ENCODE measurements around the gene PHF20. TPM values are rescaled to one million over a fixed set of nuclear protein-coding genes. Genes with fewer than 3 reads are reported as not detected.

PHF20 gene
- total and polyA plus RNA-seq, 2 donors (not counting 3 experiments of a cell fraction or from before 2014, with no cell fraction given), result 25.0 to 45.8 TPM

- TF ChIP-seq JUN (IDR thresholded peaks at IDR 0.05; ENCODE audit: borderline replicate concordance, insufficient read depth, insufficient read length, low read depth) (no peak), FOS (IDR thresholded peaks at IDR 0.05; ENCODE audit: borderline replicate concordance, insufficient read depth, low read length) (no peak), GATA2 (IDR thresholded peaks at IDR 0.05; ENCODE audit: insufficient read depth, insufficient read length, low read depth, low read length) (no peak), POLR2AphosphoS5 (IDR thresholded peaks at IDR 0.05; ENCODE audit: insufficient read depth, low read depth, low read length) (no peak), POLR2A (IDR thresholded peaks at IDR 0.05; ENCODE audit: low read depth, low read length) (no peak), CTCF (IDR thresholded peaks at IDR 0.05; ENCODE audit: extremely low read depth in 1 of 2, insufficient read depth in 1 of 2, low read depth in 1 of 2, low read length in 2 of 2) (no peak), MAX (IDR thresholded peaks at IDR 0.05; ENCODE audit: insufficient read depth, insufficient read length) (no peak), EZH2 (IDR thresholded peaks at IDR 0.05; ENCODE audit: borderline replicate concordance, low read depth, low read length, severe bottlenecking) (no peak), MYC (IDR thresholded peaks at IDR 0.05; ENCODE audit: low read depth, low read length) (no peak)
- dilution Hi-C loops (cut with MboI; ENCODE audit: extremely low pct_ligation_motif_present, low sequenced_read_pairs), result no loop called here
- intact Hi-C loops (cut with micrococcal nuclease), result no loop called here
- CTCF ChIA-PET, result interaction anchor here (0.6 to 1.5 kb wide), 4 partner anchors 15 to 157 kb away, joined by 3 to 4 read pairs (median 3); partner anchors contain the start of genes PHF20 and RBM39
- Histone ChIP-seq H3K79me2 (ENCODE audit: control insufficient read depth, insufficient read depth, low read length) (peaks cover 85% of the 10 kb centered on the region), H3K4me1 (ENCODE audit: control insufficient read depth, extremely low read depth, insufficient read depth, low read length) (no peaks in the 10 kb centered on the region), H3K27ac (ENCODE audit: insufficient read depth, low read depth, low read length) (no peak overlapping the region), H2AFZ (ENCODE audit: low read depth, low read length) (no peak overlapping the region), H3K4me2 (ENCODE audit: insufficient read depth, low read length) (no peak overlapping the region), H3K9ac (replicated peaks; ENCODE audit: extremely low read depth, insufficient read depth, low read length) (no peak overlapping the region), H3K9me3 (replicated peaks; ENCODE audit: control insufficient read depth, insufficient read depth, low read length) (no peaks in the 10 kb centered on the region), H3K9me1 (replicated peaks; ENCODE audit: control insufficient read depth, extremely low read depth, insufficient read depth, low read length) (no peaks in the 10 kb centered on the region), H3K4me3 (replicated peaks in 1 of 3; ENCODE audit: insufficient read depth in 1 of 3, low read depth in 1 of 3, low read length in 3 of 3) (no peak overlapping the region), H3K36me3 (ENCODE audit: control insufficient read depth in 2 of 2, extremely low read depth in 1 of 2, insufficient read depth in 2 of 2, low read length in 2 of 2) (peaks cover 40 to 57% of the 10 kb centered on the region in 2 experiments), H3K27me3 (ENCODE audit: control insufficient read depth in 2 of 2, insufficient read depth in 2 of 2, low read length in 2 of 2) (no peaks in the 10 kb centered on the region), H4K20me1 (replicated peaks; ENCODE audit: control insufficient read depth, extremely low read depth, insufficient read depth, low read length) (peaks cover 14% of the 10 kb centered on the region)
- no peak for DNase-seq (ENCODE audit: low read depth, low spot score)
- POLR2A ChIA-PET, result interaction anchor here (0.6 kb wide), 1 partner anchor 69 kb away, joined by 4 read pairs; no protein-coding TSS in a partner anchor
- BruUV-seq (replicated peaks), result no TSS peak
- FAIRE-seq, result no peak
These were observed 44.7 kb upstream of the PHF20 start for GRCh38 chr20:35726842-35727711.
